GM19438 (cell line): ENCODE measurements around the gene DYNLL1.
A peak's percentile ranks its signal among the peaks of the same experiment; 100 is the strongest.
"Not testable (repeated sequence)": the region's sequence is repeated elsewhere in the genome, so short reads cannot be mapped to it uniquely, and the experiment has no call there.

Experiments used
- ATAC-seq: cut with Tn5 transposase; IDR thresholded peaks from one replicate; pipeline ENCODE4 v1.9.1; 2021; ENCODE audit warnings: low read depth; ENCODE audit not compliant: unreplicated experiment

The DYNLL1 gene

DNA sequence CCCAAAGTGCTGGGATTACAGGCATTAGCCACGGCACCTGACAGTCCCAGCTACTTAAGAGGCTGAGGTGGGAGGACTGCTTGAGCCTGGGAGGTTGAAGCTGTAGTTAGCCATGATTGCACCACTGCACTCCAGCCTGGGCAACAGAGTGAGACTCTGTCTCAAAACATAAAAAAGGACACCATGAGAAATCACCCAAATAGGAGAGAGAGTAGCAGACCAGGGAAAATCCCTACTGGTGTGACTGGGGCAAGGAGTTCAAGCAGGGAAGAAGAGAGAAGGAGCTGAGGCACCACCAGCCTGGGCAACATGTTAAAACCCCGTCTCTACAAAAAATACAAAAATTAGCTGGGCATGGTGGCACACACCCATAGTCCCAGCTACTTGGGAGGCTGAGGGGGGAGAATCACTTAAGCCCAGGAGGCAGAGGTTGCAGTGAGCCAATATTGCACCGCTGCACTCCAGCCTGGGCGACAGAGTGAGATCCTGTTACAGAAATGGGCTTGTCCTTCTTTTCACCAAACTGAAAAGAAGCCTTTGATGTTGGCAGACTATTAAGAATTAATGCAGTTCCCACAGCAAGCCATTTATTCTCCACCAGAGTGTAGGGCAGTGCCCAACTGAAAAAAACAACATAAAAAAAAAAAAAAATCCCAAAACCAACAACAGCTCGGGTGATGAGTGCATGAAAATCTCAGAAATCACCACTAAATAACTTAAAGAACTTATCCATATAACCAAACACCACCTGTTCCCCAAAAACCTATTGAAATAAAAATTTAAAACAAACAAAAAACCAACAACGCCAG lies 21.9 kb upstream of the DYNLL1 start:
- ATAC-seq = no peak

DNA sequence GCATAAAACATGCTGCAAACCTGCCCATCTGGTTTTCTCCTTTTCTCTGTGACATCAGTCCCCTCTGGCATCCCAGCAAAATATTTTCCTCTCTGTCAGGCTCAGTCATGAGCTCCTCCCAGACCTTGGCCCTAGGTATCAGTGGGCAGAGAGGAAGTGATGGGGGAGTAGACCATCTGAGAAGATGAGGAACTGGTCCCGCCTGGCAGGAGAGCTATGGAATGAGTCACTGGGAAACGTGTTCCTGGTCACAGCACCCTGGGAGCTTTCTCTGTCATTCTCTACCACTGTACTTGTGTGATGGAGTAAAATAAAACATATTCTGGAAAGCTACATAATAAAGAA lies 21.3 kb upstream of the DYNLL1 start:
- ATAC-seq = no peak

DNA sequence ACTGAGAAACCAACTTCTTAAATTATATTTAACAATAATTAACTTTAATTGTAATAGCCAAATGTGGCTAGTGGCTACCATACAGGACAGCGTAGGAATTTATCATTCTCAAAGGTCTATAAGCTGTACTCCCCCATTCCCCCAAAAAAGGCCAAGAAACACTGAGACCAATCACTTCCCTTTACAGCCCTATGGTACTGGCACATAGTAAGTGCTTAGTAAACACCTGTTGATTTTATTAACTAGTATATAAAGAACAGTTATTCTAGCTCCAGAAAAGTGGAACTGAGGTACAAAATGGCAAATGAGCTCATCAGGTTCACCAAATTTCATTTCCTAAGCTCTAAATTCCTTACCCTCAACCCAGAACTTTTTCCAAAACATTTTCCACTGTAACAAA lies 20.3 kb upstream of the DYNLL1 start:
- ATAC-seq = no peak

DNA sequence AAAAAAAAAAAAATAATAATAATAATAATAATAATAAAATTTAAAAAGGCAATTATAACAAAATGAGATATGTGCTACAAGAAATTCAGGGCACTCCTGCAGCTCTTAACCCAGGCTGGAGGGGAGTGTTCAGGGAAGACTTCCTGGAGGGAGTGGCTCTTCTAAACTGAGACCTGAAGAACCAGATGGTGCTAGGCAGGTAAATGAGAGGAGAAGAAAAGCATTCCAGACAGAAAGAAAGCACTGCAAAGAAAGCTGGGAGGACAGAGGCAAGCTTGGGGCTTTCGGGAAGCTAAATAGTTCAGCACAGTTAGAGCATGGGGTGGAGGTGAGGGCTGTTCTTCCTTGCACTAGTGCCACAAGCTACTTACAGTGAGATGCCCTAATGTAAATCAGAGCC lies 16.5 kb upstream of the DYNLL1 start:
- no peak for ATAC-seq

DNA sequence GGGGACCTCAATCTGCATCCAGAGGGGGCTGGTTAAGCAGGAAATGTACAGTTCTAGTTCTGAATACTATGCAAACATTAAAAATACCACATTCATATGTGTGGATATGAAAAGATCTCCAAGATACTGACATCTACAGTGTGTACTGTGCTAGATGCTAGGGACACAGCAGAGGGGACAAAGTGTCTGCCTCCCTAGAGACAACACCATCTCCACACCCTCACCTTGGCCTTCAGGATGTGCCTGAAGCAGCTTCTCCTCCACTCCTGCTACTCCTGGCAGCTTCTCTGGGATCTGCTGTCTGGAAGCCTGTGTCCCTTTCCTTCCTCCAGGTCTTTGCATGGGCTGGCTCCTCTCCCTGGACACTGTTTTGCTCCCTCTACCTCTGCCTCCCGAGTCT lies 15.7 kb upstream of the DYNLL1 start:
- ATAC-seq = no peak

DNA sequence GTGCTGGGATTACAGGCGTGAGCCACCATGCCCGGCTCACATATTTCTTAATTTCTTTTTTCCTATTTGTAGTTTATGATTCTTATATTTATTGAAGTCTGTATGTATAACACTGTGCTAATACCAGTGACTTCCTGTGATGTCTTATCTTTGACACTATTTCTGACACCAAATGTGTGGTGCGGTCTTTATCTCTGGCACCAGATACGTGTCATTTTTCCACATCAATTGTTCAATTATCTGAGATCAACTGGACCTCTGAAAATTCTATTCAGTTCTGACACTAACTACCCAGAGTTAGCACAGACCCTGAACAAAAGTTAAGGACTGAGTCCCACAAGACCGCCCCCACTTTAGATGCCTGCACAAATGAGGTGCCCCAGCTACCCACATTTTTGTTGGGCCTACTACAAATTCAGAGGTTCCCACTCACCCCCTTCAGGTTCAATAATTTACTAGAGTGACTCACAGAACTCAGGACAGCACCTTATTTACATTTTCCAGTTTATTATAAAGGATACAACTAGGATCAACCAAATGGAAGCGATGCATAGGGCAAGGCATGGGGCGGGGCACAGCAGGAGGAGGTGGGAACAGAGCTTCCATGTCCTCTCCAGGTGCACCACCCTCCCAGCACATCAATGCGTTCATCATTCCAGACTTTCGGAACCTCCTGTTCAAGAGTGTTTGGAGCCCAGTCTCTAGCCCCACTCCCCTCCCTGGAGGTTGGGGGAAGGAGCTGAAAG lies 14.7 kb upstream of the DYNLL1 start:
- ATAC-seq = no peak

DNA sequence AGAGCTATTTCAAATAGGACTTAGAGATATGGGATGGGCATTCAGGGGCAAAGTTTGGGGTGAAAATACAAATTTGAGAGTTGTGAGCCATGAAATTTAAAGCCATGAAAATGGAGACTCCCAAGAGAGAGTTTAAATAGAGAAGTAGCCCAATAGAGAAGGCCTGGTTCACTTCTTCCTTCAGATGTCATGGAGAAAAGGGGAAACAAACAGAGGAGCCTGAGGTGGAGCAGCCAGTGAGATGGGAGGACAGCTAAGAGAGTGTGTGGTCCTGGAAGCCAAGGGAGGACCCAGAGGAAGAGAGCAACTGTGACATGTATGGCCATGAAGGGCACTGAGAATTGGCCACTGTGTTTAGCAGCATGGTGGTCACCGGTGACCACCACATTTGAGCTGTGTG lies 12.3 kb upstream of the DYNLL1 start:
- ATAC-seq = no peak

DNA sequence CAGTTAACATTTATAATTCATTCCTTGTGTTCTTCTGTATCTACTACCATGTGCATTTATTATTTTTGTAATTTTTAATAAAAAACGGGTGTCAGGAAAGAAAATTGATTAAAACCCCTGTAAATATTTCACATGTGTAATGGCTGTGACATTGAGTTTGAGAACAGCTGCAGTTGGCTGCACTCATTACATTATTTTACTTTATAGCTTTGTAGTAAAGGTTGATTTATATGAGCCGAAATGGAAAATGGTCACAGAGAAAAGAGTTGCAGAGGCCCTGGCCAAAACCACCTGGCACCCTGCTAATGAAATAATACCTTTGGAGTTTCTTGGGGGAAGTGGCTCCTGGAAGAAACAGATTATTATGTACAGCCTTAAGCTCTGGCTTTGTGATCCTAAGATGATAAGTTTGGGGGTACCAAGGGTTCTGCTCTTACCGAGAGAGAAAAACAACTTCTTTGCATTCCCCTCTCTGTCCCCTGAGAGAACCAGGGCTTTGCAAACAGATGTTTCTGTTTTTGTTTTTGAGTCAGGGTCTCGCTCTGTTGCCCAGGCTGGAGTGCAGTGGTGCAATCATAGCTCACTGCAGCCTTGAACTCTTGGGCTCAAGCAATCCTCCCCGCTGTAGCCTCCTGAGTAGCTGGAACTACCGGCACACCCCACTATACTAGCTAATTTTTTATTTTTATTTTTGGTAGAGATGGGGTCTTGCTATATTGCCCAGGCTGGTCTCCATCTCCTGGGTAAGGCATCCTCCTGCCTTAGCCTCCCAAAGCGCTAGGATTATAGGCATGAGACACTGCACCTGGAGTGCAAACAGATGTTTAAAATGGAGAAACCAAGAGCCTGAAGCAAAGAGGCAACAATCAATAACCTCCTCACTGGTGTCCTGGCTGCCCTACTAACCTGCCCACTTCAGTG lies 9.7 kb upstream of the DYNLL1 start:
- ATAC-seq = no peak

DNA sequence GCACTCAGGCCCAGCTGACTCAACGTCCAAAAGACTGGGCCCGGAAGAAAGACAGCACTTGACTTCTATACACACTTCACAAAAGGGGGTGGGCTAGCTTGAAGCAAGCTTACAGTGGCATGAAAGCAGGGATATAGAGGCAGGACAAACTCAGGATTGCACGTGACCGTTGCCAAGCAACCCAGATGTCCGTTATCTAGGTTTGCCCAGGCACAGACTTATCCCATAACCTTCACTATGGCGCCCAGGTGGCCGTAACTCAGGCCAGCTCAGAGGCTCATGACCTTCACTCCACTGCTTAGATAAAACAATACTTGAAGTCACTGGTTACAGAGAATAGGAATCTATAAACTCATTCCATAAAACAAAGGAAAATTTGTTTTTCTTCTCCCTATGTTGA lies 8.4 kb upstream of the DYNLL1 start:
- not testable (repeated sequence) for ATAC-seq

DNA sequence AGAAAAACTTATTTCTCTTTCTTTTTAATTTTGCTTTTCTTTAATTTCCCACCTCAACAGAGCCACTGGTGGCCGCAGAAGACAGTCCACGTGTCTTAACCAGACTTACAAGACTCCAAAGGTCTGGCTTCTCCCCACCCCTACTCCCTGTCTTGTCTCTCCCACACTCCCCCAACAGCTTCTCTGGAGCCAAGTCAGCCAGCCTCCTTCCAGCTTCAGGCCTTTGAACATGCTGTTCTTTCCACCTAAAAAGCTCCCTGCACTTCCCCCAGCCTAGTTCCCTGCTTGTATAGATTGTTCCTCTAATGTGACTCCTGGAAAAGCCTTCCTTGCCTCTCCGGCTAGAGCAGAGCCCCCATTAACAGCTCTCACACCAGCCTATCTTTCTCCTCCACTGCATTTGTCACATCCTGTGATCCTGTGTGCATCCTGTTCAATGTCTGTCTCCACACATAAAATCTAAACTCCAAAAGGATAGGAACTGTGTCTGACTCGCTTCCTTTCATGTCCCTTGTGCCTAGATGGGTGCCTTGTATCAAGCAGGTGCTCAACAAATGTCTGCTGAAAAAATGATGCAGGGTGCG lies 7.8 kb upstream of the DYNLL1 start:
- ATAC-seq = no peak

DNA sequence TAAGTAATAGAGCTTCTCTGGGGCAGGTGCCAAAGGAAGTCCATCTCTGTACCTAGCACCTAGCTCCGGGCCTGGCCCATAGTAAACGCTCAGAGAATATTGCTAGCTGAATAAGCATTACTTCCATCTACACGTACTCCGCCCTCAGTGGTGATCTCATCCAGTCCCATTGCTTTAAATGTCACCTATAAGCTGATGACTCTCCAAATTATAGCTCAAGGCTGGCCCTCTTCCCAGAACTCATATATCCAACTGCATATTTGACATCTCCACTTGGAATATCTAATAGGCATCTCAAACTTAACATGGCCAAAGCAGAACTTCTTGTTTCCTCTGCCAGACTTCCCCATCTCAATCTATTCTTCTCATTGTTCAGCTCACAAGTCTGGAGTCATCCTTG lies 6.9 kb upstream of the DYNLL1 start:
- ATAC-seq = no peak

DNA sequence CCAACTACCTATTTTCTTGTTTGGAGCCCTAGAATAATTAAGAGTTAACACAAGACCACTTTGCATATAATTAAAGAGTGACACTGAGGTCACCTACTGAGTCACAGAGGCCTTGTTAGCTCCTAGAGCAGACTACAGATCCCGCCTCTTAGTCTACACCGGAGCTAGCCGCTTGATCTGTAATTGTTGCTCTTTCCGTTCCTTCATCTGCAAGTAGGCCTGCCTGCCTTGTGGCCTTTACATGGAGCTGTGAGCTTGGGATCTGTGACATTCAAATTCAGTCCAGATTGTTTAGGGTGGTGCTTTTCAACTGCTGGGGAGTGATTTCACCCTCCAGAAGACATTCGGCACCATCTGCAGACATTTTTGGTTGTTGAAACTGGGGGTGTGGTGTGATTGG lies 5.6 kb upstream of the DYNLL1 start:
- no peak for ATAC-seq

DNA sequence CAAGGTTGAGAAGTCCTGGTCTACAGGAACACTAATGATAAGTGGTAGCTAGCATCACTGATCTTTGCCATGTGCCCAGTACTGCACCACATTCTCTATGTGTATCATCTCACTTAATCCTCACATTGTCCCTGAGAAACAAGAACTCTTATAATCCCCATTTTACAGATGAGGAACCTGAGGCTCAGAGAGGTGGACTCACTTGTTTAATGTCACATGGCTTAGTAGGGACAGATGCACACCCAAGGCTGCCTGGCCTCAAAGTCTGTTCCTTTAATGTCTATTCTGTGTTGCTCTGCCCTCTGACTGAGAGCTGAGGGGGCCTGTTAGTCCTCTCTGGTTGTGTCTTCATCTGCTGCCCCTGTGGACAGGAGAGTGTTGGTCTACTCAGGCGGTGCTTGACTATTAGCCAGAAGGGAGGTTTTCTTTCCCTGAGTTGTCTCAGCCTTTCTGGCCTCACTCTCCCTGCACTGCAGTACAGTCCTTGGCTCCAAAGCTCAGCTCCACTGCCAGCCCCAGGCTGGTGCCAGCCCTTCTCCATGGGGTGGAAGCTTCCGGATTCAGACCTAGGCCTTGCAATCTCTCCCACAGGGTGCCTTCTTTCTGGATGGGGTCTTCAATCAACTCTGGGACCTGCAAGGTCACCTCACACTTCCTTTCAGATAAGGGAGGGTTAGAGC lies 4.9 kb upstream of the DYNLL1 start:
- no peak for ATAC-seq

DNA sequence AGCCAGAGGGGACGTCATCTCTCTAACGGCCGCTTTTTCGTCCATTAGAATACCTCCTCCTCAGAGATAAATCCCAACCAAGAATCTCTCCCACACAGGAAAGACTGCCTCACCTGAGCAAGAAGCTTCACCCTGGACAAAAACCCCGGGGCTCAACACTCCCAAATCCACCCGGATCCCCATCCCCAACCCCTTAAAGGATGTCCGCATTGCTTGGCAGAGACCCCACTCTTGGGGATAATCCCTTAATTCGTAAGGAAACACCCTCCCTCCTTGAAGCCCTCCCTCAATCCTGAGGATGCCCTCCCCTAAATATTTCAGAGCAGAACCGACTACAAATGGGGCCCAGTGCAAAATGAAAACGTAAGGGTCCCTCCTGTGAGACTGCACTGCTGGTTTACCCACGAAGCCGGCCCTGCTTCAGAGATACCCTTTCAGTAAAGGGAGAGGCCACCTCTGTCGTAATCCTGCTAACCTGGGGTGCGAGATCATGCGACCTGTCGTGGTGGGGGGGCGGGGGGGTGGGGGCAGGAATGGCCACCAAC lies 655 bp upstream of the DYNLL1 start:
- ATAC-seq = peak; percentile 9

DNA sequence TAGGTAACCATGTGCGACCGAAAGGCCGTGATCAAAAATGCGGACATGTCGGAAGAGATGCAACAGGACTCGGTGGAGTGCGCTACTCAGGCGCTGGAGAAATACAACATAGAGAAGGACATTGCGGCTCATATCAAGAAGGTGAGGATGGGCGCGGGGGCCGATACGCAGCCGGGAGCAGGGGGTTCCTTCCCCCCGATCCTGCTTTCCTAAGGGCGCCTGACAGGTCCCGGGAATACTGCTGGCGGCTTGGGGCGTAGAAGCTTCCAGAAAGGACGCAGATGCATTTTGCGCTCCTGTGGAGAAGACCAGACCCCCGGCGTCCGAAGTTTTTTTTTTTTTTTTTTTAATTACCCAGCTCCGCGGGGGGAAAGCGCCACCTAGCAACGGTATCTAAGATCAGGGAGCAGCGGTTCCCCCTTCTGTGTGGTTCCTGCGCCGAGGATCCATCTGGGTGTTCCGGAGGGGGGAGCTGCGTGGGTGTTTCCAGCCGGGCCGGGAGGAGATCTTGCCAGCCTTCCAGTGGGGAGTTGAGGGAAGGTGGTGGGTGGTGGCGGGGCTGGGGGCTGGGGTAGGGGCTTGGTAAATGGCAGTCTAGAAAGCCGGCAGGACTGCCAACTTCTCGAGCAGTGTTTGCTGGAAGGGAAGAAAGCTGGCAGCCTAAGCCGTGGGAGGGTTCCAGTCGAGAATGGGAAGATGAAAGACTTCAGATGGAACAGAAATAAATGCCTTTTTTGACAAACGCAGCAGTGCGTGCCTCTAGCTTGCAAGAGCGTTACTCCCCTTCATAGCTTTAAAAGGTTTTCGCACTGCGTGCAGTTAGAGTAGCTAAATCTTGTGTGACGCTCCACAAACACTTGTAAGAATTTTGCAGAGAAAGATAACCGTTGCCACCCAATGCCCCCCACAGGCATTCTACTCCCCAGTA lies 764 bp downstream of the DYNLL1 start:
- peak; percentile 21 for ATAC-seq

DNA sequence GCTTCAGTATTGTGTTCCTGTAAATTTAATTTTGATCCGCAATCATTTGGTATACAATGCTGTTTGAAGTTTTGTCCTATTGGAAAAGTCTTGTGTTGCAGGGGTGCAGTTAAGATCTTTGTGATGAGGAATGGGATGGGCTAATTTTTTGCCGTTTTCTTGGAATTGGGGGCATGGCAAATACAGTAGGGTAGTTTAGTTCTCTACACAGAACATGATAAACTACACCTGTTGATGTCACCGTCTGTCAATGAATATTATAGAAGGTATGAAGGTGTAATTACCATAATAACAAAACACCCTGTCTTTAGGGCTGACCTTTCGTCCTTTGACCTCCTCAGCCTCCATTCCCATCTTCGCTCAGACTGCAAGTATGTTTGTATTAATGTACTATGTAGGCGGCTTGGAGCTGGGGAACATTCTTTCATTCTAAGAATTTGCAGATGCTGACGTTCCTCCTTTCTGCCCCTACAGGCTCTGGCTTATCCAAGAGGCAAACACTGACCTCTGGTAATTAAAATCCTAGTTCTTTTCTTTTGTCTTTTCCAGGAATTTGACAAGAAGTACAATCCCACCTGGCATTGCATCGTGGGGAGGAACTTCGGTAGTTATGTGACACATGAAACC lies 1.7 kb downstream of the DYNLL1 start:
- ATAC-seq = no peak

DNA sequence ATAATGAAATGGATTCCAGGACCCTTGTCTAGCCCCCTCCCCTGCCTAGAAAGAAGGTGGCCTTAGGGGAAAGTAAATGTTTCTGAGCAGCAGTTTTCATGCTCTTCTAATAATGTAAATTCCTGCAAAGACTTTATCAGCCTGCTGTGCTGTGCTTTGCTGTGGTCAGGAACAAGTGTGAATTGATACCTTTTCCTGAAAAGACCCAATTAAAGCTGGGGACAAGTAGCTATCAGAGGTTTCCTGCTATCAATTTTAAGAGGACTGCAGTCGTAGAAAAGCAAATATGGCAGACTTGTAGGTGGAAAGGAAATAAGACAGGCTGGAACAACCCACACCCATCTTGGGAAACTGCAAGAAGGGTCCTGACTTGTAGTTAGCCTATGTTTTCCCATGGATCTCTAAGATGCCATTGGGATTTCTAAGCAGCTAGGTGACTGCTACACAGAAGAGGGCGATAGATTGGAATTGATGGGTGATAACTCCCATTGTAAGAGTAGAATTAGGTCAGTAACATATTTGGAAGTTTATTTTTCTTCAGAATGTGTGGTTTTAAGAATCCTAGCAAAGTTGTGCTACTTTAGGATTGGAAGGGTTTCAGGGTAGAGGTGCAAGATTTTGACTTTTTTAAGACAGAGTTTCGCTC lies 3.1 kb downstream of the DYNLL1 start:
- no peak for ATAC-seq

DNA sequence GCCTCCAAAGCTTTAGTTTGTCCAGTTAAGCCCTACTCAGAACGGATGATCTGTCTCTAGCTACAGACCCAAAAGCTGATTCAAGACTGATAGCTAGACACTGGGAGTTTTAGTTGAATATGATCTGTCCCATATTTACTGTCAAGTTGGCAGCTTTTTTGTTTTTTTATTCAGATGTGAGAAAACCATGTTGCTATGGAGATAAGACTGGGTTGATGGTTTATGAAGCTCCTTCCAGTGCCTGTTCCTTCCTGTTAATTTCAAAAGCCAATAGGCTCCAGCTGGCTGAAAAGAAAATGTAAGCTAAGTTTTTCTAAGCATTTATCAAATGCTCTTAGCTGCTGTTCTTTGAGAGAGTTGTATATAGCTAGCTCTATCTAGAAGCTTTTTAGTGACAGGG lies 4.7 kb downstream of the DYNLL1 start:
- no peak for ATAC-seq
